HG02623 (cell line): ENCODE measurements around the gene ARMS2.

Source experiments
- ATAC-seq: cut with Tn5 transposase; IDR thresholded peaks from one replicate; pipeline ENCODE4 v1.9.1; 2021; ENCODE audit warnings: moderate library complexity; ENCODE audit not compliant: unreplicated experiment

ARMS2 gene

GRCh38 chr10:122469848-122470247 lies 15.4 kb downstream of the ARMS2 start:
- no peak for ATAC-seq

GRCh38 chr10:122471531-122472177 lies 17.2 kb downstream of the ARMS2 start:
- no peak for ATAC-seq

- no peak for ATAC-seq
Measured at GRCh38 chr10:122473116-122473515, 18.7 kb downstream of the ARMS2 start.

- ATAC-seq, result no peak
Measured at GRCh38 chr10:122474131-122474818, 19.8 kb downstream of the ARMS2 start.

- ATAC-seq, result no peak
Measured at GRCh38 chr10:122475100-122475499, 20.6 kb downstream of the ARMS2 start.

- no peak for ATAC-seq
Measured at GRCh38 chr10:122475591-122476332, 21.3 kb downstream of the ARMS2 start.

- ATAC-seq, result no peak
Measured at GRCh38 chr10:122476333-122476695, 21.9 kb downstream of the ARMS2 start.

- no peak for ATAC-seq
Measured at GRCh38 chr10:122477436-122477835, 23.0 kb downstream of the ARMS2 start.

GRCh38 chr10:122478971-122479370 lies 24.5 kb downstream of the ARMS2 start:
- no peak for ATAC-seq

- ATAC-seq, result no peak
Measured at GRCh38 chr10:122480146-122480833, 25.8 kb downstream of the ARMS2 start.

- no peak for ATAC-seq
Measured at GRCh38 chr10:122481296-122482056, 27.0 kb downstream of the ARMS2 start.

GRCh38 chr10:122484276-122485060 lies 30.0 kb downstream of the ARMS2 start:
- ATAC-seq, result no peak

GRCh38 chr10:122485670-122486069 lies 31.2 kb downstream of the ARMS2 start:
- ATAC-seq, result no peak

GRCh38 chr10:122486406-122487080 lies 32.1 kb downstream of the ARMS2 start:
- ATAC-seq, result no peak

- no peak for ATAC-seq
Measured at GRCh38 chr10:122487174-122487765, 32.8 kb downstream of the ARMS2 start.

- no peak for ATAC-seq
Measured at GRCh38 chr10:122490268-122490667, 35.8 kb downstream of the ARMS2 start.

GRCh38 chr10:122490786-122491680 lies 36.6 kb downstream of the ARMS2 start:
- ATAC-seq, result no peak

- no peak for ATAC-seq
Measured at GRCh38 chr10:122492006-122492405, 37.6 kb downstream of the ARMS2 start.
